Mesenchymal stem cell (in vitro differentiated cells and primary cell): Measurements from ENCODE around the gene SENP7.
"Not testable (repeated sequence)": the region's sequence is repeated elsewhere in the genome, so short reads cannot be mapped to it uniquely, and the experiment has no call there.

Experiments
- DNase-seq: peaks from one replicate; pipeline ENCODE4 v3.0.0-alpha.2; 2013
- H2AFZ ChIP-seq: one replicate; pipeline ENCODE4 v1.6.1; 2013; ENCODE audit warnings: low read depth, mild to moderate bottlenecking, control low read depth, inconsistent platforms, low read length, moderate library complexity
- H2AK5ac ChIP-seq: 2 replicates; pipeline ENCODE4 v1.6.1; 2013; ENCODE audit warnings: low read length, moderate library complexity, mild to moderate bottlenecking, inconsistent platforms; ENCODE audit not compliant: severe bottlenecking
- H2BK120ac ChIP-seq: one replicate; pipeline ENCODE4 v1.6.1; 2013; ENCODE audit warnings: low read depth, mild to moderate bottlenecking, inconsistent platforms, low read length, moderate library complexity
- H2BK12ac ChIP-seq, 2 experiments: one replicate each; pipeline ENCODE4 v1.6.1; 2013; ENCODE audit warnings: inconsistent platforms in 2 of 2, low read length in 2 of 2, mild to moderate bottlenecking in 2 of 2, moderate library complexity in 2 of 2, control low read depth in 1 of 2
- H2BK15ac ChIP-seq: one replicate; pipeline ENCODE4 v1.6.1; 2013; ENCODE audit warnings: mild to moderate bottlenecking, low read depth, inconsistent platforms; ENCODE audit not compliant: poor library complexity, severe bottlenecking
- H2BK5ac ChIP-seq: 2 replicates; pipeline ENCODE4 v1.6.1; 2013; ENCODE audit warnings: low read depth, mild to moderate bottlenecking, low read length, control low read depth, inconsistent platforms; ENCODE audit not compliant: poor library complexity, severe bottlenecking
- H3K14ac ChIP-seq, 2 experiments: one replicate each; pipeline ENCODE4 v1.6.1; 2013; ENCODE audit warnings: inconsistent platforms in 2 of 2, low read length in 2 of 2, control low read depth in 1 of 2, mild to moderate bottlenecking in 1 of 2, moderate library complexity in 1 of 2
- H3K18ac ChIP-seq, 2 experiments: one replicate each; pipeline ENCODE4 v1.6.1; 2013; ENCODE audit warnings: inconsistent platforms in 2 of 2, low read length in 2 of 2, control low read depth in 1 of 2, low read depth in 1 of 2, mild to moderate bottlenecking in 1 of 2
- H3K23ac ChIP-seq, 2 experiments: one replicate each; pipeline ENCODE4 v1.6.1; 2013; ENCODE audit warnings: inconsistent platforms in 2 of 2, low read length in 2 of 2, mild to moderate bottlenecking in 2 of 2, moderate library complexity in 2 of 2, control low read depth in 1 of 2
- H3K27ac ChIP-seq: 2 replicates; pipeline ENCODE4 v1.5.1; 2013; ENCODE audit warnings: mild to moderate bottlenecking, moderate library complexity, low read length, control low read depth, inconsistent platforms; ENCODE audit not compliant: poor library complexity, severe bottlenecking
- H3K27me3 ChIP-seq, 2 experiments: 2 replicates each; pipeline versions ENCODE4 v1.6.1 to v1.7.0; 2013; ENCODE audit warnings: low read length in 2 of 2, mild to moderate bottlenecking in 2 of 2, moderate library complexity in 2 of 2, control low read depth in 1 of 2, inconsistent platforms in 1 of 2; ENCODE audit not compliant: control insufficient read depth in 1 of 2, insufficient read depth in 1 of 2
- H3K36me3 ChIP-seq, 2 experiments: 2 replicates each; pipeline versions ENCODE4 v1.6.1 to v1.7.0; 2013; ENCODE audit warnings: low read length in 2 of 2, control low read depth in 1 of 2, inconsistent platforms in 1 of 2, low read depth in 1 of 2, mild to moderate bottlenecking in 1 of 2; ENCODE audit not compliant: insufficient read depth in 2 of 2, control insufficient read depth in 1 of 2
- H3K4ac ChIP-seq, 2 experiments: one replicate each; pipeline ENCODE4 v1.6.1; 2013; ENCODE audit warnings: inconsistent platforms in 2 of 2, low read length in 2 of 2, mild to moderate bottlenecking in 2 of 2, moderate library complexity in 2 of 2, control low read depth in 1 of 2, low read depth in 1 of 2
- H3K4me1 ChIP-seq: 2 replicates; pipeline ENCODE4 v1.6.1; 2013; ENCODE audit warnings: low read depth, low read length, control low read depth; ENCODE audit not compliant: control insufficient read depth, insufficient read depth
- H3K4me2 ChIP-seq: 2 replicates; pipeline ENCODE4 v1.6.1; 2013; ENCODE audit warnings: low read length, mild to moderate bottlenecking, inconsistent platforms; ENCODE audit not compliant: poor library complexity, severe bottlenecking
- H3K4me3 ChIP-seq, 2 experiments: 2 replicates each; pipeline versions ENCODE4 v1.5.1 to v1.7.0; 2013; ENCODE audit warnings: low read length in 2 of 2, mild to moderate bottlenecking in 2 of 2, control low read depth in 1 of 2, low read depth in 1 of 2; ENCODE audit not compliant: insufficient read depth in 1 of 2
- H3K79me1 ChIP-seq: replicated peaks from 2 replicates; pipeline ENCODE4 v1.6.1; 2013; ENCODE audit warnings: mild to moderate bottlenecking, control low read depth, low read length, inconsistent platforms; ENCODE audit not compliant: poor library complexity, severe bottlenecking
- H3K9ac ChIP-seq: 2 replicates; pipeline ENCODE4 v1.7.0; 2013; ENCODE audit warnings: mild to moderate bottlenecking, low read length, moderate library complexity
- H3K9me3 ChIP-seq: 2 replicates; pipeline ENCODE4 v1.7.0; 2013; ENCODE audit warnings: mild to moderate bottlenecking, low read length; ENCODE audit not compliant: control insufficient read depth
- H4K8ac ChIP-seq: one replicate; pipeline ENCODE4 v1.6.1; 2013; ENCODE audit warnings: inconsistent platforms, mild to moderate bottlenecking, low read length, moderate library complexity
- H4K91ac ChIP-seq: one replicate; pipeline ENCODE4 v1.6.1; 2013; ENCODE audit warnings: mild to moderate bottlenecking, low read length, inconsistent platforms
- WGBS: methylation state at CpG from one replicate; pipeline ENCODE4 v1.1.7; 2013; ENCODE audit warnings: mixed read lengths; 5-methylcytosine and 5-hydroxymethylcytosine counted together

Gene SENP7

DNA sequence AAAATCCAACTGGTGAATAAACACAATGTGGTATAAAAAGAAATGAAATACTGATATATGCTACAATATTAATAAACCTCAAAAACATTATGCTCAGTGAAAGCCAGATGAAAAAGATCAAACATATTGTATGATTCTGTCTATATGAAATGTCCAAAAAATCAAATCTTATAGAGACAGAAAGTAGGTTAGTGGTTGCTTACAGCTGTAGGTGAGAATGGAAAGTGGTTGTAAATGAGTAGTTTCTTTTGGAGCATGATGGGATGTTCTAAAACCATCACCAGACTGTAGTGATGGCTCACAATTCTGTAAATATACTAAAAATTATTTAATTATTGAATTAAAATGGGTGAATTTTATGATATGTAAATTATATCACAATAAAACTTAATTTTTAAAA lies 58.4 kb downstream of the SENP7 start:
- Histone ChIP-seq H2BK120ac (no peak overlapping the region), H3K4ac (no peak overlapping the region)

DNA sequence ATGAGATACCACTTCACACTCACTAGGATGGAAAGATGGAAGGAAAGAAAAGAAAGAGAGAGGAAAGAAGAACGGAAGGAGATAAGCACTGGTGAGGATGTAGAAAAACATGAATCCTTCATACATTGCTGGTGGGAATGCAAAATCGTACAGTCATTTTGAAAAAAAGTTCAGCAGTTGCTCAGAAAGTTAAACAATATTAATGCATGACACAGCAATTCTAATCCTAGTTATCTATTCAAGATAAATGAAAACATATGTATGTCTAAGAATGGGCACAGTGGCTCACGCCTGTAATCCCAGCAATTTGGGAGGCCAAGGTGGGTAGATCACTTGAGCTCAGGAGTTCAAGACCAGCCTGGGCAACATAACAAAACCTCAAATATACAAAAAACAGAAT lies 59.1 kb downstream of the SENP7 start:
- H3K9me3 ChIP-seq: no peaks in the 10 kb centered on the region
- no peaks in the 10 kb centered on the region for H3K27me3 ChIP-seq
- no peak overlapping the region for H4K91ac ChIP-seq
- peaks cover 1% of the 10 kb centered on the region for H3K79me1 ChIP-seq
- no peak overlapping the region for H2BK120ac ChIP-seq
- 100% methylated on average over 1 of the region's 3 CpGs for WGBS
- H2AK5ac ChIP-seq: no peak overlapping the region
- no peak overlapping the region for H4K8ac ChIP-seq
- H3K4me2 ChIP-seq: no peak overlapping the region
- H3K4me1 ChIP-seq: peaks cover 3% of the 10 kb centered on the region
- no peak overlapping the region for H3K27ac ChIP-seq
- no peak overlapping the region for H3K23ac ChIP-seq
- no peak overlapping the region for H2AFZ ChIP-seq
- H3K4me3 ChIP-seq: no peak overlapping the region
- H2BK5ac ChIP-seq: no peak overlapping the region
- no peak overlapping the region for H2BK12ac ChIP-seq
- H3K14ac ChIP-seq: no peak overlapping the region
- no peak overlapping the region for H3K18ac ChIP-seq
- no peak for DNase-seq
- H2BK15ac ChIP-seq: no peak overlapping the region
- H3K36me3 ChIP-seq: peaks cover 0 to 10% of the 10 kb centered on the region in 2 experiments
- H3K4ac ChIP-seq: no peak overlapping the region
- no peak overlapping the region for H3K9ac ChIP-seq

More for the DNA sequence above, 58.4 kb downstream of the SENP7 start:
- no peak overlapping the region for H4K91ac ChIP-seq
- H3K36me3 ChIP-seq: peaks cover 0 to 10% of the 10 kb centered on the region in 2 experiments
- no peak overlapping the region for H4K8ac ChIP-seq
- H3K9ac ChIP-seq: no peak overlapping the region
- H2AK5ac ChIP-seq: no peak overlapping the region
- no peaks in the 10 kb centered on the region for H3K9me3 ChIP-seq
- peaks cover 3% of the 10 kb centered on the region for H3K4me1 ChIP-seq
- no peak overlapping the region for H3K18ac ChIP-seq
- no peak overlapping the region for H3K14ac ChIP-seq
- no peak overlapping the region for H3K23ac ChIP-seq
- no peak for DNase-seq
- no peak overlapping the region for H3K4me2 ChIP-seq
- no peak overlapping the region for H3K4me3 ChIP-seq
- H2BK15ac ChIP-seq: no peak overlapping the region
- H2AFZ ChIP-seq: no peak overlapping the region
- no peak overlapping the region for H2BK5ac ChIP-seq
- no peak overlapping the region for H3K27ac ChIP-seq
- peaks cover 1% of the 10 kb centered on the region for H3K79me1 ChIP-seq
- H2BK12ac ChIP-seq: no peak overlapping the region
- H3K27me3 ChIP-seq: no peaks in the 10 kb centered on the region

DNA sequence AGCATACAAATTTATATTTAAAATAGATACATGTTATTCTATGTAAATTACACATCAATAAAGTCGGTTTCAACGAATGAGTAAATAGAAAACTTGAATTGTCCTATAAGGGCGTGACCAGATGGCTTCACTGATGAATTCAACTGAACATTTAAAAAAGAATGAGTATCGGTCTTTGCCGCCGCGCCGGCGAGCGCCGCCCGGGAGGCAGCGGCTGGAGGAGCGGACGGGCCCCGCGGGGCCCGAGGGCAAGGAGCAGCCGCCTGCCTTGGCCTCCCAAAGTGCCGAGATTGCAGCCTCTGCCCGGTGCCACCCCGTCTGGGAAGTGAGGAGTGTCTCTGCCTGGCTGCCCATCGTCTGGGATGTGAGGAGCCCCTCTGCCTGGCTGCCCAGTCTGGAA lies 74.4 kb downstream of the SENP7 start:
- not testable (repeated sequence) for H2AK5ac ChIP-seq, H3K4me1 ChIP-seq, H2BK5ac ChIP-seq, H3K4me3 ChIP-seq, H3K27me3 ChIP-seq, H3K14ac ChIP-seq, H3K79me1 ChIP-seq, H3K4ac ChIP-seq, H2BK120ac ChIP-seq, H2BK12ac ChIP-seq, H4K8ac ChIP-seq, H2AFZ ChIP-seq, H3K9ac ChIP-seq, H3K36me3 ChIP-seq, H2BK15ac ChIP-seq, DNase-seq, H3K27ac ChIP-seq, H3K23ac ChIP-seq, H3K18ac ChIP-seq, H4K91ac ChIP-seq, H3K4me2 ChIP-seq, H3K9me3 ChIP-seq
- 98% methylated on average over 17 of the region's 23 CpGs for WGBS

DNA sequence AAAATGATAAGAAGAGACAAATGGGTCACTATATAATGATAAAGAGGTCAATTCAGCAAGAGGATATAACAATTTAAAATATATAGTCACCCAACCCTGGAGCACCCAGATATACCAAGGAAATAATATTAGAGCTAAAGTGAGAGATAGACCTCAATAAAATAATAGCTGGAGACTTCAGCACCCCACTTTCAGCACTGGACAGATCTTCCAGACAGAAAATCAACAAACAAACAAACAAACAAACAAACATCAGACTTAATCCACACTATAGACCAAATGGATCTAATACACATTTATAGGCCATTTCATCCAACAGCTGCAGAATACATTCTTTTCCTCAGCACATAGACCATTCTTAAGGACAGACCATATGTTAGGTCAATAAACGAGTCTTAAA lies 79.4 kb downstream of the SENP7 start:
- H2AFZ ChIP-seq: no peak overlapping the region
- no peak for DNase-seq
- H3K9me3 ChIP-seq: peaks cover 15% of the 10 kb centered on the region
- H3K79me1 ChIP-seq: peaks cover 10% of the 10 kb centered on the region
- no peak overlapping the region for H3K18ac ChIP-seq
- H3K4ac ChIP-seq: no peak overlapping the region
- no peak overlapping the region for H3K4me2 ChIP-seq
- H2BK120ac ChIP-seq: no peak overlapping the region
- no peak overlapping the region for H4K8ac ChIP-seq
- no peak overlapping the region for H2AK5ac ChIP-seq
- WGBS: 100% methylated on average over 1 of the region's 1 CpG
- H2BK12ac ChIP-seq: no peak overlapping the region
- H2BK5ac ChIP-seq: no peak overlapping the region
- H3K4me1 ChIP-seq: no peaks in the 10 kb centered on the region
- H2BK15ac ChIP-seq: no peak overlapping the region
- no peaks in the 10 kb centered on the region for H3K36me3 ChIP-seq
- H3K27me3 ChIP-seq: no peaks in the 10 kb centered on the region
- H4K91ac ChIP-seq: no peak overlapping the region
- no peak overlapping the region for H3K4me3 ChIP-seq
- no peak overlapping the region for H3K23ac ChIP-seq
- no peak overlapping the region for H3K27ac ChIP-seq
- H3K14ac ChIP-seq: no peak overlapping the region
- H3K9ac ChIP-seq: no peak overlapping the region
